Epithelial cell of proximal tubule (primary cell): ENCODE measurements around the gene SLC12A9. TPM values are rescaled to one million over a fixed set of nuclear protein-coding genes. Genes with fewer than 3 reads are reported as not detected.

ENCODE experiments used
- DNase-seq: peaks from one replicate; pipeline ENCODE4 v3.0.0-alpha.2; 2011; ENCODE audit warnings: low read depth
- H3K4me3 ChIP-seq: 2 replicates; pipeline ENCODE4 v1.5.1; 2011; ENCODE audit warnings: low read depth, mild to moderate bottlenecking, low read length
- total RNA-seq: library from RNA; depleted of rRNA; stranded (reverse); fragments of >200 nt; gene quantifications from 2 replicates; pipeline ENCODE4 v1.2.3, GENCODE V29; 2015
- TF ChIP-seq, protein P1 (sequence below): conservative IDR thresholded peaks from 2 replicates; pipeline ENCODE4 v1.5.1; 2012; ENCODE audit warnings: low read depth, mild to moderate bottlenecking, low read length

SLC12A9 gene
- total RNA-seq, 1 donor from 2014 or later: 11.4 TPM

GRCh38 chr7:100855515-100855914 lies 3.0 kb downstream of the SLC12A9 start:
- TF ChIP-seq, protein P1, sequence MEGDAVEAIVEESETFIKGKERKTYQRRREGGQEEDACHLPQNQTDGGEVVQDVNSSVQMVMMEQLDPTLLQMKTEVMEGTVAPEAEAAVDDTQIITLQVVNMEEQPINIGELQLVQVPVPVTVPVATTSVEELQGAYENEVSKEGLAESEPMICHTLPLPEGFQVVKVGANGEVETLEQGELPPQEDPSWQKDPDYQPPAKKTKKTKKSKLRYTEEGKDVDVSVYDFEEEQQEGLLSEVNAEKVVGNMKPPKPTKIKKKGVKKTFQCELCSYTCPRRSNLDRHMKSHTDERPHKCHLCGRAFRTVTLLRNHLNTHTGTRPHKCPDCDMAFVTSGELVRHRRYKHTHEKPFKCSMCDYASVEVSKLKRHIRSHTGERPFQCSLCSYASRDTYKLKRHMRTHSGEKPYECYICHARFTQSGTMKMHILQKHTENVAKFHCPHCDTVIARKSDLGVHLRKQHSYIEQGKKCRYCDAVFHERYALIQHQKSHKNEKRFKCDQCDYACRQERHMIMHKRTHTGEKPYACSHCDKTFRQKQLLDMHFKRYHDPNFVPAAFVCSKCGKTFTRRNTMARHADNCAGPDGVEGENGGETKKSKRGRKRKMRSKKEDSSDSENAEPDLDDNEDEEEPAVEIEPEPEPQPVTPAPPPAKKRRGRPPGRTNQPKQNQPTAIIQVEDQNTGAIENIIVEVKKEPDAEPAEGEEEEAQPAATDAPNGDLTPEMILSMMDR: no peak
- H3K4me3 ChIP-seq: no peak overlapping the region
- DNase-seq: no peak

DNA sequence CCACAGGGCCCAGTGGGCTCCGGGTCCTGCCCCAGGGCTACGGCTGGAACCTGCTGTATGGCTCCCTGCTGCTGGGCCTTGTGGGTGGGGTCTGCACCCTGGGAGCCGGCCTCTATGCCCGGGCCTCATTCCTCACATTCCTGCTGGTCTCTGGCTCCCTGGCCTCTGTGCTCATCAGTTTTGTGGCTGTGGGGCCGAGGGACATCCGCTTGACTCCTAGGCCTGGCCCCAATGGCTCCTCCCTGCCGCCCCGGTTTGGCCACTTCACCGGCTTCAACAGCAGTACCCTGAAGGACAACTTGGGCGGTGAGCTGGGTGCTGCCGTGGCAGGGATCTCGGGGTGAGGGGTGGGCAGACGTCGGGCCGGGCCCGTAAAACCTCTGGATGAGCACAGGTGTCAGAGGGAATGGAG lies 4.4 kb downstream of the SLC12A9 start:
- TF ChIP-seq, protein P1: no peak
- H3K4me3 ChIP-seq: no peak overlapping the region
- no peak for DNase-seq

DNA sequence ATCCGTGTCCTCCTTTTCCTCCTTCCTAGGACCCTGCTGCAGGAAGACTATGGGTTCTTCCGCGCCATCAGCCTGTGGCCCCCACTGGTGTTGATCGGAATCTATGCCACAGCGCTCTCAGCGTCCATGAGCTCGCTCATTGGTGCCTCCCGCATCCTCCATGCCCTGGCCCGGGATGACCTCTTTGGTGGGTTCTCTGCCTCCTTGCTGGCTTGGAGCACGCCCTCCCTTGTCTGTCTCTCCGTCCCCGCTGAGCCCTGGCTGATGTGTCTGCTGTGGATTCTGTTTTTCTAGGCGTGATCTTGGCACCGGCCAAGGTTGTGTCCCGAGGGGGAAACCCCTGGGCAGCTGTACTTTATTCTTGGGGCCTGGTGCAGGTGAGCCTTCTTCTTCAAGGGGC lies 7.3 kb downstream of the SLC12A9 start:
- no peak overlapping the region for H3K4me3 ChIP-seq
- no peak for DNase-seq
- TF ChIP-seq, protein P1: no peak

- no peak for DNase-seq
- TF ChIP-seq, protein P1: no peak
- no peak overlapping the region for H3K4me3 ChIP-seq
These were observed 8.4 kb downstream of the SLC12A9 start for GRCh38 chr7:100860702-100861615.

- TF ChIP-seq, protein P1: no peak
- no peak for DNase-seq
- no peak overlapping the region for H3K4me3 ChIP-seq
These were observed 9.1 kb downstream of the SLC12A9 start for GRCh38 chr7:100861616-100861985.

DNA sequence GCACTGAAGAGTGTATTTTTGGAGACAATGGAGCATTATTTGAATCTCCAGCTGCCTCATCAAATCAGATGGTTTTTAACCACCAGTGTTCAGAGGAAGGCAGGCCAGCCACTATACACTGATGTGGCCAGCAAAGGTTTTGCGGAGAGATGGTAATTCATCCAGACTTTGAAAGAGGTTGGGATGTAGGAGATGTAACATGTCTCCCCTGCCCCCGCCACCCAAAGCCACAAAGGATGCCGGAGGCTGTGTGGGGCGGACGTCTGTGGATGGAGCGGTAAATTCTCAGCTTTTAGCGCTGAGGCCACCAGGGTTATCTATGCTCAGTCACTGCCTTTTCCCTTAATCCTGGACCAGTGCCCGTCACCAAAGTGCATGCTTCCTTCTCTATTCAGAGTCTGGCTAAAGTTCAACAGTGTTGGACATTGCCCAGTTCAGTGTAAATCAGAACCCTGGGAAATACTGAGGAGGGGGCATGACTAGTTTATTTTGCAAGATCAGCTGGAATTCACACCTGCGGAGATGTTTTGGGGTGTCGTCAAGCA lies 11.0 kb downstream of the SLC12A9 start:
- TF ChIP-seq, protein P1: no peak
- no peak for DNase-seq
- H3K4me3 ChIP-seq: no peak overlapping the region
